RKO (cell line): ENCODE results near the gene SLC12A6.
A peak's percentile ranks its signal among the peaks of the same experiment; 100 is the strongest.

Experiments used
- DNase-seq: peaks from one replicate; pipeline ENCODE4 v3.0.0-alpha.2; 2016; ENCODE audit warnings: low spot score

Gene SLC12A6

DNA sequence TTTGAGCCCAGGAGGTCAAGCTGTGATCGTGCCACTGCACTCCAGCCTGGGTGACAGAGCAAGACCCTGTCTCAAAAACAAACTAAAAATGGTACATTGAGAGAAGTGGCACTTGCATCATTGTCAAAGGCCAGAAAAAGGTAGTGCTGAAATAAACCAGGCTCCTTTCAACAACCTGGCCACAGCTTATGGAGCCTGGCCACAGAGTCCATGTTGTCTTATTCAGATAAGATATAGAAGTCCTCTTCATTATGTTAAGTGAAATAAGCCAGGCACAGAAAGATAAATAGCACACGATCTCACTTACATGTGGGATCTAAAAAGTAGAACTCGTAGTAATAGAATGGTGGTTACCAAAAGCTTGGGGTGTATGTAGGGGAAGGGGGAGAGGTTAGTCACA, 78.0 kb downstream of the SLC12A6 start:
- DNase-seq, result no peak

DNA sequence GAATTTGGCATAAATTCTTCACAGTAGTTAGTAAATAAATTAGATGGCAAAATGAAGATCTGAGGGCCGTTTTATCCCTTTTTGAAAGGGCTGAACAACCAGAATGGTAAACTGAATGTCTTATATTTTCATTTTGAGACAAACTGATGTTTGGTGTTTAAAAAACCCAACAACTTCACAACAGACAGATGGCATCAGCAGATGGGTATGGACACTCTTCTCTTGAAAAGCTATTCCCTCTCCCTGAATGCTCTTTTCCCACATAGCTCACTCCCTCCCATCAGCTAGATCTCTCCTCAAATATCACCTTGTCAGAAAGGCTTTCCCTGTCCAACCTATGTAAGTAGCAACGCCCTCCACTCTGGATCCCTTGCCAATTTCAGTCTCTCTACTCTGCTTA, 79.4 kb downstream of the SLC12A6 start:
- DNase-seq, result no peak

DNA sequence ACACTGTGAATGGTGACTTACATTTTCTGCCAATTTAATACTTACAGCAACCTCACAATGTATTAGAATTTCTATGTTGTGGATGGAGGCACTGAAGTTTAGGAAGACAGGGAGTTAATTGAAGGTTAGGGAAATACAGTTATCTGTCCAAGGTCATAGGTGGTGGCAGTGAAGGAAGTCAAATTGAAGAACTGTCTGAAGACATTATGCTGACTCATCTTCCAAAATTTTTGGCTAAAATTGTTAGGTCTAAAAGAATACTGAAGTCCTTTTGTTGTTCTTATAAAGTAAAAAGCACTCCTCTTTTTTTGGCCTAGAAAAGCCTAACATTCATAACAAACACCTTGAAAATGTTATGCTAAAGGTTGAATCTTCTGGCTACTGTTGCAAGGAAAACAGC, 85.0 kb downstream of the SLC12A6 start:
- DNase-seq, result no peak

DNA sequence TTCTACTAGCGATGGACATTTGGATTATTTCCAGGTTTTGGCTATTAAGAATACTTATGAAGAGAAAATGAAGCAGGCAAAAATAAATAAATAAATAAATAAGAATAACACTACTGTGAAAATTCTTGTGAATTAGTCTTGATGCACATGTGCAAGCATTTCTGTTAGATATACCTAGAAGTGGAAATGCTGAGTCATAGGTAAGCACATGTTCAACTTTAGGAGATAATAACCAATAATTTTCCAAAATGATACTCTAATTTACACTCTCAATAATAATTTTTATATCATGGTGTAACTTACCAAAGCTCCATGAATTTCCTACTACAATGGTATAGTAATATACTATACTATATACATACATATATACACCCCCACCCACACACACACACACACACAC, 89.4 kb downstream of the SLC12A6 start:
- DNase-seq, result no peak

DNA sequence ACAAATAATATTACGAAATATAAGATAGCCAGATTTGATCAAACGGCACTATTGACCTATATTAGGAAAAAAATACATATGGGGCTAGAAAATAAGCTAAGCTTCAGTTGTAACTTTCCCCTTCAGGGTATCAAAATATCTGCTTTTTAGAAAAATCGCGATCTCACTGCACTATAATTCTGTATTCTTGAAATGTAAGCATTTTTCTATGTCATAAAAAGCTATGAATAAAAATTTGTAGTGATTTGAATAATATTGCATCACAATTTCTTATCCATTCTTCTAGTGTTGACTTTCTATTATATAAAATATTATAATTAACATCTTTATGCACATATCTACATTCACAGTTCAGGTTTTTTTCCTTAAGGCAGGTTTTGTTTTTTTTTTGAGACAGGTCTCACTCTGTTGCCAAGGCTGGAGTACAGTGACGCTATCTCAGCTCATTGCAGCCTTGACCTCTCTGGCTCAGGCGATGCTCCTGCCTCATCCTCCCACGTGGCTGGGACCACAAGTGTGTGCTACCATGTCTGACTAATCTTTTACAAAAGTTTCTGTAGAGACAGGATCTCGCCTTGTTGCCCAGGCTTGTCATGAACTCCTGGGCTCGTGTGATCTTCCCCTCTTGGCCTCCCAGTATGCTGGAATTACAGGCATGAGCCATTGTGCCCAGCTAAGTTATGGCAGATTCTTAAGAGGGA, 91.2 kb downstream of the SLC12A6 start:
- DNase-seq, result no peak

DNA sequence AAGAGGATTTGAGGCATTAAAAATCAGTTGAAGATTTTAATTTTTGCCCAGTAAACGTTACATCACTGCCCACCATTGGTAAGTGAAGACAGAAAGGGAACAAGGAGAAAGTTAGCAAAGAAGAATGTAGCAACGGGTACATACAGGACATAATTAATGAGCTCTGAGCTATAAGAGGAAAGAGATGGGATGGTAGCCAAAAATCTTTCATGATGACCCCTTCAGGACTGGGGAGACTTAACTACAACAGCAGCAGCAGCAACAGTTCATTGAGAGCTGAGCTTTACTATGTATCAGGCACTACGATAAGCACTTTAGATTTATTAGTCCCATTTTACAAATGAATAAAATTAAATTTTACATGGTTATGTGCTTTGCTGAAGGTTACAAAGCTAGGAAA, 94.4 kb downstream of the SLC12A6 start:
- DNase-seq, result no peak

DNA sequence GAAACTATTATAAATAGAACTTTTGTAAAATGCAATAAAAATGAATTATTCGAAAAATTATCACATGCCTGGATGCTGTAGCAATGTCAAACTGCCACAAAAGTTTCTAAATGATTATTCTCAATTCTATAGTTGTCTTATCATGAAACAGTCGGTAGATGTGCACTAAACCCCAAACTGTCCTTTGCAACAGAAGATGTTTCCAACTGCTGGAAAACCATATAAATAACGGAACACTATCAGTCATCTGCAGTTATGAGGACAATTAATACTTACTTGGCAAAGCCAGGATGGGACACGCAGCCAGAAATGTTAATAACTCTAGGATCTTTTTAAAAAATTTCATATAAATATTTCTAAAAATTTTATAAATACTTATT, 95.3 kb downstream of the SLC12A6 start:
- DNase-seq, result no peak

DNA sequence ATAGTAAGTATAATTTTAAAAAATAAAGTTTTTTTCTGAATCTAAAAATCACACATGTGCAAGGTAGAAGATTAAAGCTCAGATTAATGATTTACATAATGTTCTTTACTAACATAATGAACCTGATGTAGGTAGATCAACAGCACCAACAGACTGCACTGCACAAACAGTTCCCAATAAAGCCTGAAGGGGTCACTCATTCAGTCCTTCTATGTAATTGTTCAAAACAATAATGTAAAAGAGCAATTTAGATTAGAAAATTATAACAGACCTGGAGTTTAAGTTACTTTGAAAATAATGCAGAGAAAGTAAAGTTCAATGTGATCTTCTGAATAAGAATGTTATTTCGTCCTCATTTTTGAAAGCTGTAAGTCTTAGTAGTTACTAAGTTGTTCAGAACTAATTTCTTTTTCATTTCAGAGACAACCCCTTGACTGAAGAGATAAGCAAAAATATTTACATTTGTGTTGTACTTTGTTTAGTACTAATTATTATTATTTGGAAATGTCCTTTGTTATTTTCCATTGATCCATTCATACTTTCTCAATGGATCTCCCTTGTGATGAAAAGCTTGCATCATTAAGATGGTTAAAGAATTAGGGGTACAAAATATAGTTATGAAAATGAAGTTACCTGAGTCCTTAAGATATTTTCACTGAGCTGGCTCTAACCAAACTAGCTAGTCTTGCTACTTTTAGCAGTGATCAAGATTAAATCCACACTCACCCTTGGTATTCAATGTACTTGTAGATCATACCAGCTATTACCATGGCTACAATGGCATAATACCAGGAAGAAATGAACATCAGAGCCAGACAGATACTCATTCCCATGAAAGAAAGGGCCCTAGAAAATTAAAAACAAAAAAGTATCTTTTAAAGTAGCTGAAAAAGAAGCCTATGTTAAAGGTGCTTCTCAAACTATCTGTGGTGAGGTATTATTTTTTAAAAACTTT, 95.9 kb downstream of the SLC12A6 start:
- peak; percentile 20 for DNase-seq

DNA sequence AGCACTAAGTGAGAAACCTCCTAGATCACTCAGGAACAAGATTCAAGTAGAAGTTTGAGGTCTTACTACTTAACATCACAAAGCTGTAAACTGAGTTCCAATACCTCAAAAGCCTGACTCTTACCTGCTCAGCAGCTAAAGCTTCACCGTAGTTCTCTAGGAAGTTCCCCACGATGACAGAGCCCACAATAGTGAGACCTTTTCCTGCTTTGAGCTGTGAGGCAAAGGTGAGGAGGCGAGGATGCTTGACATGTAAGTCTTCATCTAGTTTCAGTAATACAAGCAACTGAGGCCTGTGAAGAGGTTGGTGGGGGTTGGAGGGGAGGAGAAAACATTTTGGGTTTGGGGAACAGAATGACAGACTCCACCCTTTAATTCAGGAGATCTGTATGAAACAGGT, 97.0 kb downstream of the SLC12A6 start:
- no peak for DNase-seq

DNA sequence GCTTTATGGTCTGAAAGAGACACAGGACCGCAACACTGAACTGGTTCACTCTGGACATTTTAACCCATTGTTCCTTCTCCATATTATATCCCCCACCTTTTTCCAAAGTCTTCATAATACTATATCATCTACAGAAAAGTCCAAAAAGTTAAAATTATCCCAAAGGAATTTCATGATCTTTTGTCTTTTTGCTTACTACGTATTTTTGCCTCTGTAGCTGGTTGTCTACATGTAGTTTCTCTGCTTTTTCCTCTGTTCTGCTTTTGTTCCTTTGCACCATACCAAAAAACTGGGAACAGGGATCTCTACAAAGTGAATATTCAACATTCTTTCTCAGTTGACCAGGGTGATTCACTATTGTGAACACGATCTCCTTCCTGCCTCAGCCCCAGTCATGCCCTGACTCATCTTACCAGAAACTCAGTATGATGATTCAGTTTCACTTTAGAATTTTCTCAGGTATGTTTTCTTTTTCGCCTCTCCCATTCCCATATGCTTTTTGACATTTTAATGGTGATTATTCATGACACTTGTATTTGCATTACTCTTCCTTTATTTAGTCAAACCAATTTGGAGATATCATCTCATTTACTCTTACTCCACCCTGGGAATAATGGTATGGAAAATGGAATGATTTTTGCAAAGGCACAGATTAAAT, 98.3 kb downstream of the SLC12A6 start:
- peak; percentile 94 for DNase-seq

DNA sequence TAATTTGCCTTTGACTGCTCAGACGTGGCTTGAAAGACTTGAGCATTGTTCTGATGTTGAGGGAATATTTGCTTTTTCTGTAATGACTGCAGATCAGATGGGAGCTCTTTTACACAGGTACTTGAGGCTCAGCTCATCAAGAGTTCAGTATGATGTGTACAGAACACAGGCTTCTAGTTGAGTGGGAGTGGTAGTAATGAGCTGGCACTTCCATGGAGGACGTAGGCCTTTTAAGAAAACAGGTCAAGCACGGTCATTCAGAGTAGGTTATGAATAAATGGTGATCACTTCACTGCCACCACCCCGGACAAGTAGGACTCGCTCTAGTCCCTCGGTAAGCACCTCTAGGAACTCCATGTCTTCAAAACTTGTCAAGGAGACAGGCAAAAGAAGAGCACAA, 104.0 kb downstream of the SLC12A6 start:
- no peak for DNase-seq

DNA sequence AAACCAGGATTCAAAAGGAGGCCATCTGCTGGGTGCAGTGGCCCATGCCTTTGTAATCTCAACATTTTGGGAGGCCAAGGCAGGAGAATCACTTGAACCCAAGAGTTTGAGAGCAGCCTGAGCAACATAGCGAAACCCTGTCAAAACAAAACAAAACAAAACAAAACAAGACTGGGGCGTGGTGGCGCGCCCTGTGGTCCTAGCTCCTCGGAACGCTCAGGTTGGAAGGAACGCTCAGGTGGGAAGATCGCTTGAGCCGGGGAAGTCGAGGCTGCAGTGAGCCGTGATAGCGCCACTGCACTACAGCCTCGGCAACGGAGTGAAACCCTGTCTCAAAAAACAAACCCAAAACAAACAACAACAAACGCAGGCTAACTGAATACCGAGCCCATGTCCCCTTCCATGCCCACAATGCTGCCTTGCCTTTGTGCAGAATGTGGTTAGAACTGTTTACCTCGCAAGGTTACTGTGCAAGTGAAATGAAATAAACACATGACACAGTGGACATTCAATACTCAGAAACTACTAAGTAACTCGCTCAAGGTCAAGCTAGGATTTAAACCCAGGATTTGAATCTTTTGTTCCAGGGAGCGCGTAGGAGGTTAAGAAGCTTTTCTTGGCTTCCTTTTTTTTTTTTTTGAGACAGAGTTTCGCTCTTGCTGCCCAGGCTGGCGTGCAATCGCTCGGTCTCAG, 113.5 kb downstream of the SLC12A6 start:
- no peak for DNase-seq

DNA sequence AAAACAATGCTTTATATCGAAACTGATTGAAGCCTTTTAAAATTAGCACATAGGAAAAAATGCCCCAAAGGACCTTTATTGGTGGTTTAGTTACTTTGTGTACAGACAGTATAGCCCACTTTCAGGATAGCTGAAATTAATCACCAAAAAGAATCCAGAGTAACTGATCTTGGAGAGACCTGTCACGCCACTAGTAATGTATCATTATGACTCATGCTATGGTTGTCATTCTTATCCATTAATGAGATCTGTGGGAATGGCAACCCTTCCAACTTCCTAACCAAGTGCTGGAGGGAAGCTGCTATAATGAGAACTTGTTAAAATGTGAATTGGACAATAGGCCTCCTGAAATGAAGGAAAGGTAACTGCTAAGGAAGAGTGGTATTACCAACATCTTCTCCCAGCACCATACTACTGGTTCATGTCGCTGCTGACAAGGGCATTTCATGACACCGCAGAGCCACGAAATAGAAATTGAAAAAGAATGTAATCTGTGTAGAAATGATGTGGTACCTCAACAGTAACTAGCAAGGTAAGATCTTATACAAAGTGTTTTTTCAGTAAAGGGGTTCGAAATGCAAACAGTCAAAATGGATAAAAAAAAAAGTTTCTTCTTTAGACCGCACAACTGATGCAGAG, 119.9 kb downstream of the SLC12A6 start:
- DNase-seq, result peak; percentile 73

DNA sequence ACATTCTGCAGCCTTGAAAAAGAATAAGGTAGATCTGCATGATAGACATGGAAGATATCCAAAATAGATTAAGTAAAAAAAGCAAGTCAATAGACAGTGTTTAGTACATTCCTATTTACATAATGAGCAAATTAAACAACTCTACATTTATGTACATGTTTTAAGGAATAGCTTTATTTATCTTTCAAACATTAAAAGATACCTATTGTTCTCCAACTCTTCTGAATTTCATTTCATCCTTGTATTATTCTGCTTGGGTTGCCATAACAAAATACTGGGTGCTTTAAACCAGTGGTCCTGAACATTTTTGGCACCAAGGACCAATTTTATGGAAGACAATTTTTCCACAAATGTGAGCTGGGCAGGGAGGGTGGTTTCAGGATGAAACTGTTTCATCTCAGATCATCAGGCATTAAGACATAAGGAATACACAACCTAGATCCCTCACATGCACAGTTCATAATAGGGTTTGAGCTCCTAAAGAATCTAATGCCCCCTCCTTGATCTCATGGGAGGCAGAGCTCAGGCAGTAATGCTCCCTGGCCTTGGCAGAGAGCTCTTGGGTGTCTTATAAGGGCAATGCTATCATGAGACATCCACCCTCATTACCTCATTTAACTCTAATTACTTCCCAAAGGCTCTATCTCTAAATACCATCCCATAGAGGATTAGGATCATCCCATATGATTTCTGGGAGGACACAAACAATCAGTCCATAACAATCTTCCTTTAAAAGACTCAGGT, 120.9 kb downstream of the SLC12A6 start:
- DNase-seq, result no peak

DNA sequence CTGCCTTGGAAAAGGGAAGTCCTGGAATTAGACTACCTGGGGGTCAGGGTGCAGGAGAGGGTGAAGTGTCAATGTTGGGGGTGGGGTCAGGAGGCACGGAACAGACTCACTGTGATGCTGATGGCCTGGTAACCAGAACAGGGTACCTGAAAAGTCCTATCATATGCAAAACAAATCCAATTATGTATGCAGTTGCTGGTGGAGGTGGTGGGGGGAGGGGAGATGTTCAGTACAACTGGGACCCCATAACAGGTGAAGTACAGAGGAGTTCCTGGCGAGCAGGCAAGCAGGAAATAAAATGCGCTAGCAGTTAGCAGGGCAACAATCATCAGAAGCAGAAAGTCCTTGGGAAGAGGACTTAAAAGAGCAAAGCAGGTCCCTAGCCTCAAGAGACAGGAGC, 123.4 kb downstream of the SLC12A6 start:
- no peak for DNase-seq

DNA sequence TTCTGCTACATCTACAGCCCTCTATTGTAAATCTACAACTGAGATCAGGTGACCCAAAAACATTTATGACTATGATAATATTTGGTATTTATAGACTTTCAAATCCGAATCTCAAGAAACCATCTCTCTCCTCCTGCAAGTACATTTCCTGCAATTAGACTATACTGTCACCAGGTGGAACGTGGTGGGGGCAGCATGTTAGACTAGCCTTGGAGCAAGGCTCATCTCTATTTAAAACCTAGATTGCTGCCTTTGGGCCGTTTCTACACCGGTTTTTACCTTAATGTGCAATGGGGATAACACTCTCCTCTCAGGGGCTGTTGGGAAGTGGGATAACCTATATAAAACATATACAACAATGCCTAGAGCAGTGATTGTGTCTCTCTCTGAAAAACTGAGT, 123.9 kb downstream of the SLC12A6 start:
- no peak for DNase-seq

DNA sequence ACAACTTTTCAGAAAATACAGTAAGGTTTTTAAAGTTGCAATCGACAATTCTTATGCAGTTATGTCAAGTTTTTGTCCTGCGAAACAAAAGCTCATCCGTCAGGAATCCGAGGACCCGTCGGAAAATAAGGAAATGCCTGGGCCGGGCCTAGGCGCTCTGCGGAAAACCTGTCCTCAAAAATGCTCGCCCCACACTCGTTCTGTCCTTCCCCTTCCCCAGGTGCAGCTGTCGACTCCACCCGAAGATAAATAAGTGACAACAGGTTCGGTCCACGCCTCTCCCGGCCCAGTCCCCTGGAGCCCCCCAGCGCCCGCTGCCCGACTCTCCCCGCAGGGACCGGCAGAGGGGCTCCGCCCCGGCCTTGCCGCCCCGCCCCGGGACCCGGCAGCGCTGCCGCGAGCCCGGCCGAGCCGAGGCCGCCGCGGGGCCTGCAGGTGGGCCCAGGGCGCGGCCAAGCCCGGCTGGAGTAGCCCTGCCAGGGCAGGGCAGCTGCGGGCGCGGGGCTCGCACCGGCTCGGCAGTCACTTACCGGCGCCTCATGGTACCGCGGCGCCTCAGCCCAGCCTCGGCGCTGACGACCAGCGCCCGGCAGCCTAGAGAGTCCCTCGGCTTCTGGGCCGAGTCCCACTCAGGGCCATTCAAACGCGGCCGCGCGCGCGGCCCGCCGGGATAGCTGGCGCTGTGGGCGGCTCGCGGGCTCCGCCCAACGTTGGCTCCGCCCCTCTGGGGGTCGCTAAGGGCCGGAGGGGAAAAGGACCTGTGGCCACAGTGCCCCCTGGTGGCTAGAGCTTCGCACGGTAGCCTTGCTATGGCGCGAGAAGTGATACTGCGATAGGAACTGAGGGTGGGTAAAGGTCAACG, 127.9 kb downstream of the SLC12A6 start, which contains the start of gene KATNBL1:
Gene KATNBL1, minus strand, starts transcription at position 676 of the 862 bp plus-strand sequence. CDS start 46,420 bp downstream, outside the sequence.
- peak; percentile 93 for DNase-seq

DNA sequence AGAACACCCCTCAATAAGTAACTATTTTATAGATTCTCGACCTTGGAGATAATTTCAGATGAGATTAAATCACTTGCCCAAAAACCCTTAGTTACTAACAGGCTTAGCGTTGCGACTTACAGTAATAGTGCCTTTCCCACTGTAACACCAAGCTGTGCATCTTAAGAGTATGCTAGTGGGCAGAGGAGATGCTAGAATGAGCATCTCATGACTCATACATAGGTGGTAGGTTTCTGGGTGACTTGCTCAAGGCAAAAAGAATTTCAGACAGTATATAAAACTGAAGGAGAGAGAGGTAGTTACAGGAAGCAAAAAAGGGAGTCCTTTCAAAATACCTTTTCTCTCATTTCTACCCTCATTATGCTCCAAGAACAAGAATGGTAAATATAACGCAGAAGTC, 131.6 kb downstream of the SLC12A6 start:
- DNase-seq, result peak; percentile 22

DNA sequence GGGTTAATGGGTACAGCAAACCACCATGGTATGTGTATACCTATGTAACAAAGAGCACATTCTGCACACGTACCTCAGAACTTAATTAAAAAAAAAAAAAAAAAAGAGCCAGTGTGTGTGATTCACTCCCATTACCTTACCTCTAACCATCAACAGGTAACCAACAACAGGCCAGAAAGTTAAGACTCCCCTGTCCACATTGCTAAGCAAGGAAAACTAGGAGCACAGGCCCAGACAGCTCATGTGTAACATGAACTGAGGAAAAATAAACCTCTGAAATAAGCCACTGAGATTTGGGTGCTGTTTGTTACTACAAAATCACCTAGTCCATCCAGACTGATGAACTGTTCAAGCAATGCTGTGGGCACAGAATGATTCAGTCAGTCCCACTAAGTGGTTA, 133.6 kb downstream of the SLC12A6 start:
- no peak for DNase-seq

DNA sequence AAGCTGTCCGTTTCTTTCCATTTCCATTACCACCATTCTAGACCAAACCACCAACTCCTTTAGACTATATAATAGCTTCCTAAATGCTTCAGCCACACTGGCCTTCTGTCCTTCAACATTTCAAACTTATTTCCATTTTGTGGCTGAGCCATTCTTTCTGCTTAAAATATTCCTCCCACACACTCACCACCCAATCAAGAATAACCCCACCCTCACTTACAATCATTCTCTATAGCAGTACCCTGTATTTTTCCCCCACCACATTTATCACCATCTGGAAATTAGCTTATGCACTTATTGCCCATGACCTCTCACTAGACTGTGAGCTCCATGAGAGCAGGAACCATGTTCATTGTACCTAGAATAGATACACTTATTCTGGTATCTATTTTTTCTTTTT, 134.3 kb downstream of the SLC12A6 start:
- DNase-seq, result no peak
